Measurements from ENCODE around the gene CRB3. TPM values are rescaled to one million over a fixed set of nuclear protein-coding genes. Genes with fewer than 3 reads are reported as not detected.

CRB3 gene
- total RNA-seq, 4 donors from 2014 or later: 57.9 to 391 (median 229) TPM

DNA sequence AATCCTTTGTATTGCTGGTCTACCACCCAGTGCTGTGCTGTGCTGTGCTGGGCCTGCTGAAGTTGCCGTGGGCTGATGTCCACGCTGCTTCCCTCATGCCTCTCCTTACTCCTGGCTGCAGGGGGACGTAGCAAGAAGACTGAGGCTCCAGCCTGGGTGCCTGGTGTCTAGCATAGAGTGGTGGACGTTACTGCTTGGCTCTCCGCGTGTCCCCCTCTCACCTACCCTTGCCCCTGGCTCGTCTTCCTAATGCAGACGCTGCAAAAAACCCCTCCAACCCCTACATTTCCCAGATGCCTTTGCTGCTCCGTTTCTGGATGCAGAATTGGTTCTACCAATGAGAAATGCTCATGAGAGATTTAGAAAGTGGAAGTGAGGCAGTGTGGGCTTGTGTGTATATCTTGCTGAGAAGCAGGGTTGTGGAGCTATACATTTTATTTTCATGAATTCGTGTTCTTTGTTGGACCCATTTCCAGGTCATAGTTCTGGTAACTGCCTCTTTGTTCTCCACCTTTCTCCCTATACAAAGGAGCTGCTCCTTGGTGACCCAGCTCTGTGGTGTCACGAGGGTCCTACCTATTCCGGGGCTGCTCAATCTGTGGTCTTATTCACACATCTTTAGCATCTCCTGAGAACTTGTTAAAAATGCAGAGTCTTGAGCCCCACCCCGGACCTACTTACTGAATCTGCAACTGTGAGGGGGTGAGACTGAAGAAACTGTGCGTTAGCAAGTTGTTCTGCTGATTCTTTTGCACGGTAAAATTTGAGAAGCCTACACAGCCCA is 25.4 kb downstream of the CRB3 start:
- no peaks in the 10 kb centered on the region for H3K4me1 ChIP-seq
- WGBS, 2 donors (ENCODE audit: low coverage in 1 of 2): 52 to 60% methylated on average over 3 to 15 of the region's 15 CpGs
- no peak for DNase-seq
- no peaks in the 10 kb centered on the region for H3K36me3 ChIP-seq
- no peaks in the 10 kb centered on the region for H3K27me3 ChIP-seq
- H3K4me3 ChIP-seq: peak overlapping the region in 1 of 4 donors; percentile 2
- no peak overlapping the region for H3K27ac ChIP-seq
- in situ Hi-C loops (cut with MboI; ENCODE audit: low pct_ligation_motif_present in 1 of 4, low pct_unique_long_range_greater_than_20kb in 1 of 4, low sequenced_read_pairs in 3 of 4): no loop called here
- intact Hi-C loops (cut with DNase I; ENCODE audit: low total_unique reads): no loop called here
- H3K9me3 ChIP-seq: no peaks in the 10 kb centered on the region
- TF ChIP-seq POLR2AphosphoS5 (IDR thresholded peaks at IDR 0.05): no peak

DNA sequence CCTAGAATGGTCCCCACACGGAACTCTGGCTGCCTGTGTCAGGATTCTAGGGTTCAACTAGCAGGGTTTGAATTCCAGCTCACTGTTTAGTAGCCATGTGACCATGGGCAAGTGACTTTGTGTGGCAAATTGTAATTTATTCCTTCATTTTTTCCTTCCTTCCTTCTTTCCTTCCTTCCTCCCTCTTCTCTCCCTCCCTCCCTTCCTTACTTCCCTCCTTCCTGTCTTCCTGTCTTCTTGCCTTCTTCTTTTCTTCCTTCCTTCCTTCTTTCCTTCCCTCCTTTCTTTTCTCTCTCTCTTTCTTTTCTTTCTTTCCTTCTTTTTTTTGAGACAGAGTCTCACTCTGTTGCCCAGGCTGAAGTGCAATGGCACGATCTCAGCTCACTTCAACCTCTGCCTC is 26.1 kb downstream of the CRB3 start:
- TF ChIP-seq POLR2AphosphoS5 (IDR thresholded peaks at IDR 0.05) (no peak), POLR2A (IDR thresholded peaks at IDR 0.05) (no peak), EP300 (IDR thresholded peaks at IDR 0.05; ENCODE audit: low read depth) (no peak)
- TF ChIP-seq, protein P1, sequence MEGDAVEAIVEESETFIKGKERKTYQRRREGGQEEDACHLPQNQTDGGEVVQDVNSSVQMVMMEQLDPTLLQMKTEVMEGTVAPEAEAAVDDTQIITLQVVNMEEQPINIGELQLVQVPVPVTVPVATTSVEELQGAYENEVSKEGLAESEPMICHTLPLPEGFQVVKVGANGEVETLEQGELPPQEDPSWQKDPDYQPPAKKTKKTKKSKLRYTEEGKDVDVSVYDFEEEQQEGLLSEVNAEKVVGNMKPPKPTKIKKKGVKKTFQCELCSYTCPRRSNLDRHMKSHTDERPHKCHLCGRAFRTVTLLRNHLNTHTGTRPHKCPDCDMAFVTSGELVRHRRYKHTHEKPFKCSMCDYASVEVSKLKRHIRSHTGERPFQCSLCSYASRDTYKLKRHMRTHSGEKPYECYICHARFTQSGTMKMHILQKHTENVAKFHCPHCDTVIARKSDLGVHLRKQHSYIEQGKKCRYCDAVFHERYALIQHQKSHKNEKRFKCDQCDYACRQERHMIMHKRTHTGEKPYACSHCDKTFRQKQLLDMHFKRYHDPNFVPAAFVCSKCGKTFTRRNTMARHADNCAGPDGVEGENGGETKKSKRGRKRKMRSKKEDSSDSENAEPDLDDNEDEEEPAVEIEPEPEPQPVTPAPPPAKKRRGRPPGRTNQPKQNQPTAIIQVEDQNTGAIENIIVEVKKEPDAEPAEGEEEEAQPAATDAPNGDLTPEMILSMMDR (IDR thresholded peaks at IDR 0.05): no peak
- intact Hi-C loops (cut with DNase I; ENCODE audit: low total_unique reads): no loop called here
- Histone ChIP-seq H3K9me3 (no peaks in the 10 kb centered on the region), H3K36me3 (no peaks in the 10 kb centered on the region), H3K27ac (no peak overlapping the region), H3K4me3 (no peak overlapping the region), H3K4me1 (no peaks in the 10 kb centered on the region), H3K27me3 (no peaks in the 10 kb centered on the region)
- in situ Hi-C loops (cut with MboI; ENCODE audit: low pct_ligation_motif_present in 1 of 4, low pct_unique_long_range_greater_than_20kb in 1 of 4, low sequenced_read_pairs in 3 of 4): no loop called here
- 73% methylated on average over 2 of the region's 2 CpGs; no CpG with 5 or more reads in 1 of the 2 donors for WGBS, 2 donors (ENCODE audit: low coverage in 1 of 2)
- DNase-seq: no peak

DNA sequence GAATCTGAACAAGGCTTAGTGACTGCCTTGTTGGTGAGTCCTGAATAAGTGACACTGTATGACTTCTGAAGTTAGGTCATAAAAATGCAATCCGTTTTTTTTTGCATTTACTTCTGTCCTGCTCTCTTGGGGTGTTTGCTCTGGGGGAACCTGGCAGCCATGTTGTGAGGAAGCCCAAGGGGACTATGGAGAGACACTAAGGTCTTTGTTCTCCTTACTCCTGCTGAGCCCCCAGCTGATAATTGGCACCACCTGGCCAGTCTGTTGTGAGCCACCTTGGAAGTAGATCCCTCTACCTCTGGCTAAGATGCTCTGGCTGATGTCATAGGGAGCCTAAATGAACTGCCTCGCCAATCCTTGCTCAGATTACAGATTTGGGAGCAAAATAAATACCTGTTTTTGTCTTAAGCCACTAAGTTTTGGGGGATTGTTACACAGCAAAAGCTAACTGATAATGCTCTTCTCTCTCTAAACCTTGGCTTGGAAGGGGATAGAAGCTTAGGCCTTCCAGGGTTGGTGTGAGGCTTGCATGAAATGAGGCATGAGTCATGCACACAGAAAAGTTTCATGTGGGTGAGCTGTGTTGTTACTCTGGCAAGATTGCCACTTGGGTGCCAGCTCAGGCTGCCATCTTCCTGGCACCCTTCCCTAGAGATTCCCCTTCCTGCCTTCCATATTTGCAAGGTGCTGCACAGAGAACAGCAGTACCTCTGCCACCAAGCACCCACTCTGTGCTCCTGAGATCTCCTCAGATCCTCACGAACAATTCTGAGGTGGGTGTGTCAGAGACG is 27.9 kb downstream of the CRB3 start:
- intact Hi-C loops (cut with DNase I; ENCODE audit: low total_unique reads): no loop called here
- H3K36me3 ChIP-seq: no peaks in the 10 kb centered on the region
- 82% methylated on average over 4 of the region's 4 CpGs; no CpG with 5 or more reads in 1 of the 2 donors for WGBS, 2 donors (ENCODE audit: low coverage in 1 of 2)
- no peak overlapping the region for H3K4me3 ChIP-seq
- TF ChIP-seq, protein P1 (IDR thresholded peaks at IDR 0.05): no peak
- TF ChIP-seq POLR2AphosphoS5 (IDR thresholded peaks at IDR 0.05) (no peak), EP300 (IDR thresholded peaks at IDR 0.05; ENCODE audit: low read depth) (no peak), POLR2A (IDR thresholded peaks at IDR 0.05) (no peak)
- H3K27ac ChIP-seq: no peak overlapping the region
- no peaks in the 10 kb centered on the region for H3K27me3 ChIP-seq
- H3K4me1 ChIP-seq: no peaks in the 10 kb centered on the region
- in situ Hi-C loops (cut with MboI; ENCODE audit: low pct_ligation_motif_present in 1 of 4, low pct_unique_long_range_greater_than_20kb in 1 of 4, low sequenced_read_pairs in 3 of 4): no loop called here
- no peaks in the 10 kb centered on the region for H3K9me3 ChIP-seq
- DNase-seq: no peak

DNA sequence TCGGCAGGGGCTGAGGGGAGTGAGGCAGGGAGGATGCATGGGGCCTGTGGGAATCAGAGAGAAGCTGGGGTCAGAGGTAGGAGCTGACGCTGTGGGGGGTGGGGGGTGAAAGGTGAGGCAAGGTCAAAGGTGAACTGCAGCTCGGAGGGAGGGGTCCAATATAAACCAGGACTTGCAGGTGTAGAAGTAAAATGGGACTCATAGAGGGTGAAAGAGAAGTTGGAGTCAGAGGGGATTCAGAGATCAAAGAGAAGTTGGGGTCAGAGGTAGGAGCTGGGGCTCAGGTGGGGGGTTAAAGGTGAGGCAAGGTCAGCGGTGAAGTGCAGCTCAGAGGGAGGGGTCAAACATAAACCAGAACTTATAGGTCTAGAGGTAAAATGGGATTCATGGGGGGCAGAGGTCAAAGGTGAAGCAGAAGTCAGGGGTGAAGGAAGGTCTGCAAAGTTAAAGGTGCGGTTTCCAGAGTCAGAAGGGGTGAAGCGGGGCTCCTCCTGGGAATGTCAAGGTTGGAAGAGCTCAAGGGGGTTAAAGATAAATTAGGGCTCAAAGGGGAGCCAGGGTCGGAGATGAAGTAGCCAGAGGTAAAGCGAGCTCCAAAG is 30.5 kb downstream of the CRB3 start:
- Histone ChIP-seq H3K9me3 (no peaks in the 10 kb centered on the region), H3K36me3 (no peaks in the 10 kb centered on the region), H3K4me1 (peaks cover 0 to 2% (median 0%) of the 10 kb centered on the region in 4 donors), H3K4me3 (no peak overlapping the region), H3K27me3 (no peaks in the 10 kb centered on the region), H3K27ac (no peak overlapping the region)
- TF ChIP-seq EP300 (IDR thresholded peaks at IDR 0.05; ENCODE audit: low read depth): no peak
- no peak for TF ChIP-seq POLR2A (IDR thresholded peaks at IDR 0.05)
- TF ChIP-seq, protein P1 (IDR thresholded peaks at IDR 0.05): no peak
- no peak for TF ChIP-seq POLR2AphosphoS5 (IDR thresholded peaks at IDR 0.05)
- intact Hi-C loops (cut with DNase I; ENCODE audit: low total_unique reads): no loop called here
- in situ Hi-C loops (cut with MboI; ENCODE audit: low pct_ligation_motif_present in 1 of 4, low pct_unique_long_range_greater_than_20kb in 1 of 4, low sequenced_read_pairs in 3 of 4): no loop called here
- 66 to 75% methylated on average over 8 of the region's 8 CpGs for WGBS, 2 donors (ENCODE audit: low coverage in 1 of 2)
- no peak for DNase-seq
